ENCODE results near the gene SYNC.

GRCh38 chr1:32736812-32737791 lies 34.5 kb upstream of the SYNC start:
- TF ChIP-seq, protein P1, sequence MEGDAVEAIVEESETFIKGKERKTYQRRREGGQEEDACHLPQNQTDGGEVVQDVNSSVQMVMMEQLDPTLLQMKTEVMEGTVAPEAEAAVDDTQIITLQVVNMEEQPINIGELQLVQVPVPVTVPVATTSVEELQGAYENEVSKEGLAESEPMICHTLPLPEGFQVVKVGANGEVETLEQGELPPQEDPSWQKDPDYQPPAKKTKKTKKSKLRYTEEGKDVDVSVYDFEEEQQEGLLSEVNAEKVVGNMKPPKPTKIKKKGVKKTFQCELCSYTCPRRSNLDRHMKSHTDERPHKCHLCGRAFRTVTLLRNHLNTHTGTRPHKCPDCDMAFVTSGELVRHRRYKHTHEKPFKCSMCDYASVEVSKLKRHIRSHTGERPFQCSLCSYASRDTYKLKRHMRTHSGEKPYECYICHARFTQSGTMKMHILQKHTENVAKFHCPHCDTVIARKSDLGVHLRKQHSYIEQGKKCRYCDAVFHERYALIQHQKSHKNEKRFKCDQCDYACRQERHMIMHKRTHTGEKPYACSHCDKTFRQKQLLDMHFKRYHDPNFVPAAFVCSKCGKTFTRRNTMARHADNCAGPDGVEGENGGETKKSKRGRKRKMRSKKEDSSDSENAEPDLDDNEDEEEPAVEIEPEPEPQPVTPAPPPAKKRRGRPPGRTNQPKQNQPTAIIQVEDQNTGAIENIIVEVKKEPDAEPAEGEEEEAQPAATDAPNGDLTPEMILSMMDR (IDR thresholded peaks at IDR 0.05; ENCODE audit: low read depth, low read length), result no peak
- TF ChIP-seq EZH2phosphoT487 (IDR thresholded peaks at IDR 0.05; ENCODE audit: low read depth), result no peak

Measured in OCI-LY3 (cell line).